Activated T-helper 9 cell treated with anti-CD3 and anti-CD28 coated beads, Interleukin-2, amount 50 U/mL, for 16 hours (primary cell): Measurements from ENCODE around the gene C5orf47.
"Not testable (repeated sequence)": the region's sequence is repeated elsewhere in the genome, so short reads cannot be mapped to it uniquely, and the experiment has no call there.

Source experiments
- DNase-seq: peaks from one replicate; pipeline ENCODE4 v3.0.0-alpha.2; 2020; ENCODE audit warnings: low read depth

The C5orf47 gene

GRCh38 chr5:173970878-173971650 is 17.9 kb upstream of the C5orf47 start:
- DNase-seq = no peak

DNA sequence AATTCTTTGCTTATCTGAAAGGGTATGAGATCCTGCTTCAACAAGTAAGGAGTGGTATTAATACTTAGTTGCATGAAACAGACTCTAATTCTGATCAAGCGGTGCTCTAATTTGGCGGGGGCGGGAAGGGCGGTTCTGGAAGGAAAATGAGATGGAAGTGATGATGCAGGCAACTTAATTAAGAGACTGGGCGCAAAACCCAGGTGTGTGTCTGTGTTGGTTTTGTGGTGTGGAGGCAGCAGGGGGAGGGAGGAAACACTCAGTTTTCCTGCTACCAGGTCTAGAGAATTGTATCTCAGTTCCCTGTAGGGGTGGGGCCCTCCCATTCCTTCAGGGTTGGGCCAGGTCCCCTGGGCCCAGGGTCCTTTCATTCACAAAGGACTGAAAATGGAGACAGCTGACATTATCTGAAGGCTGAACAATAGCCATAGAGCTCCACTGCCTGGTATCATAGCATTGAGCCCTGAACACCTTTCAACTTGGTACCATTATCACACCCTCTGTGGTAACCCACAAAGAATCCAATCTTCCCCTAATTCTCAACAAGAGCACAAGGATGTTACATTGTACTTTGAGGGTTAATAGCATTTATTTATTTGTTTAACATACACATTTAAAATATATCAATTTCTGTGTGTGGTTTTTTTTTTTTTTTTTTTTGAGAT is 17.2 kb upstream of the C5orf47 start:
- no peak for DNase-seq

DNA sequence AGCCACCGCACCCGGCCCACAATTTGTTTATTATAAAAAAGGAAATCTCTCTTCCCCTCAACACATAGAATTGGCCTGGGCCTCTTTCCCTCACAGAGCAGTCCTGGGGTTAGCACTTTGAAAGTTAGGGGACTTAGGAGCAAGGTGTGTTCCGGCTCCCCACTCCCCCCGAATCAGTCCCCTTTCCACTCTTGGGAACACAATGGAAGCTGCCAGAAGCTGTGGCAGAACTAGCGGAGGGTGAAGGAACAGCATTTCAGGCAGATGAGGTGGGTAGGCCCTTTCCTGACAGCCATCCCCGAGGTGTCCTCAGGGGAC is 16.4 kb upstream of the C5orf47 start:
- DNase-seq = no peak

DNA sequence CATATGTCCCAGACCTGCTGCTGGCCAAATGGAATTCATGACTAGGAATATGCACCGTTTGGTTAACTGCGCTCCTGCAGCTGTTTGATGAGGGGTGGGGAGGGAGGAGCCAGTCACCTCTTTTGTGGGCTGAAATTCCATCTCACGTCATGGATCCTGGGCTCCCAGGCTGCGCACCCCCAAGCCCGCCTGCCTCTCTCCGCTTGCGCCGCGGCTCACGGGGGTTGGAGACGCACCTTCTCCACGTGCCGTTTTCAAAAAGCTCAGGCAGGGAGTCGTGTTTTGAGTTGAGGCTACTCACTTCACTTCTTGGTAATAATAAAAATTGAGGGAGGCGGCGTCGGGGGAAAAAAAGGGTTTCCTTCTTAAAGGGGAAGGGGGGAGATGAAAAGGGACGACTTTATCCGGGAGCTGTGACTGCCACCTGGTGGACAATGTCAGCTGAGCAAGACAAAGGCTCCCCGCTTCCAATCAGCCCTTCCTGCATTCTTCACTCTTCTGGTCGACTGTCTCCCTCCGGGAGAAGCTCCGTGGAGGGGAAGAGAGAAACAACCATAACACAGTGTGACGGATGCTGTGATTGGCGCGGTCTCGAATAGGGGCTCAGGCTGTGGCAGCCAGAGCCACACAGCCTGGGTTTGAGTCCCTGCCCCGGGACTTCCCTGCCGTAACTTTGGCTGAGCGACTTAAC is 15.9 kb upstream of the C5orf47 start:
- peak; percentile 57 for DNase-seq

DNA sequence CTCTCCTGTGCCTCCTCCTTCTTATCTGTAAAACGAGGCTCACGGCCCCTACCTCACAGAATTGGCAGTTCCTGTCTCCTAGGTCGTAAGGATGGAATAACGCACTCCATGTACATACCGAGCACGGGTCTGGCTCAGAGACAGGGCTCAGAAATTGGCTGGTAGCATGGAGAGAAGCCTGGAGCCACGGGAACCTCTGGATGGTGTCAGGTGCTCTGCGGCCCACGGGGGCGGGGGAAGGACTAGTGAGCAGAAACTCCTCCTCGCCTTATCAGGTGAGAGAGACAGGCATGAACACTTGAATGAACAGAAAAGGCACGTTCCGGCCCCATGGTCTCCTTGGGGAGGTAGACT is 15.4 kb upstream of the C5orf47 start:
- no peak for DNase-seq

GRCh38 chr5:173974688-173975239 is 14.2 kb upstream of the C5orf47 start:
- no peak for DNase-seq

- no peak for DNase-seq
Measured at GRCh38 chr5:173981185-173981761, 7.7 kb upstream of the C5orf47 start.

DNA sequence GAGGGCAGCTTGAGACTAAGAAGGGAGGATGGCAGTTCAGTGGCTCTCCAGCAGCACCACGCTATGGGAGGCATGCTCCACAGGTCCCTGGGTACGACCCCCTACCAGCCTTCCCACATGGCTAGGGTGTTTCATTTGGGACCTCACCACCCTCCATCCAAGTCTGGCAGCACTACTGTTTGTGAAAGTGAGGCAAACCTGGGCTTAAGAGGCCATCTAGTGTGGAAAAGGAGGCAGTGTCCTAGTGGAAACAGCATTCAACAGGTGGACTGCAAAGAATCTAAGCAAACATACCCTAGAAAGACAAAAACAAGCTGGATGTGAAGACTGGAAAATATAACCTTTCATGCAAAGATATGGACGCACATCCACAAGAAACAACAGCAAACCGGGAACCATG is 4.8 kb upstream of the C5orf47 start:
- no peak for DNase-seq

DNA sequence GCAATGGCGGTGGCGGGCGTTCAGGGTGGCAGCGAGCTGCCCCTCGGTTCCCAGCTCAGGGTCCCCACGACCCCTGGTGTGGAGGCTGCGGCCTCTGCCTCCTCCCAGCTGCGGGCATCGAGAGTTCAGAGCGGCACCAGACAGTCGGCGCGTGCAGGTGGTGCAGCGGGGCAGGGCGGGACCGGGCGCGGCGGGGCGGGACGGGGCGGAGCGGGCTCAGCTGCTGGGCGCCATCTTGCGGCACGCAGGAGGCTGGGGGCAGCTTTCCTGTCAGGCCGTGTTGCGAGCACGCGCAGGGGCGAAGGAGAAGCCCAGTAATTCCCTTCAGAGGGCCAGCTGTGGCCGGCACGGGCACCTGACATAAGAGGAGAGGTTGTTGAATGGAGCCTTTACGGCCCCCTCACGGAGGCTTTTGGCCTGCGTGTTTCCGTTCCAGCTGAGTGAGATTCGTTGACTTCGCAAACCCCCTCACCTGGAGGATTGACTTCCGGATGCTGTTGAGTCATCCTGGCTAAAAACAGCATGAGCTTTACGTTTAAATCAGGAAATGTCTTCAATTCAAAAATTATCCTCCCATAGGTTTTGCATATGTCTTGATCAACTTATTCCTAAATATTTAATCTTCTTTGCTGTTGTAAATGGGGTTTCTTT is 587 bp downstream of the C5orf47 start:
- no peak for DNase-seq

DNA sequence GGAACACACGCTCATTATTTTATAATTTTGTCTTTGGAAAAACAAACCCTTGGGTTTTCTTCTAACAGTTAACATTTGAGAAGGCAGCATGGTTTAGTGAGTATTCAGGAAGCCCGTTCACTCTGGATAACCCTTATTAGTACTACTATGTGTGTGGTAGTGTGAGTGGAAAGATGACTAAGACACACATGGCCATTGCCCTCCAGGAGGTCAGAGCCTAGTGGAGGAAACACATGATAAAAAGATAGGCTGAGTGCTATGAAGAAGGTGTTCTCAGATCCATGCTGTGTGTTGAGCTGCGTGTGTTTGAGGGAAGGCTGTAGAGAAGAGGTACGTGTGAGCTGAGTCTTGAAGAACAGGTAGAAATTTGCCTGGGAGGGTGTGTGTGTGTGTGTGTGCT is 8.4 kb downstream of the C5orf47 start:
- no peak for DNase-seq

DNA sequence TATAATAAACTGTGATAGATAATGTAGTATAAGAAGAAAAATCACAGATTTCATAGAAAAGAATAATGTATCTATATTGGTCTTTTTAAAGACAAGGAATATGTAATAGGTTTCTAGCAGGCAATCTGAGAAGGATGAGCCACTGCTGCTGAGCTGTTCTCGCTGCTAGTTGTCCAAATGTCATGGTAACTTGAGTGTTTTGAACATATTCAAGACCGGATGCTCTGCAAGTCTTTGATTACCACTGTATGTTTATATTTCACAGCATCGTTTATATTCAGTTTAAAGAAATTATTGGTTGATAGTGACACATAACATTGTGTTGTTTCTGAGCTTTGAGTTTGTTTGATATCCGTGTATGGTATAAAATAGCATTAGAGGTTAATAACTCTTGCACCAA is 9.6 kb downstream of the C5orf47 start:
- DNase-seq = no peak

DNA sequence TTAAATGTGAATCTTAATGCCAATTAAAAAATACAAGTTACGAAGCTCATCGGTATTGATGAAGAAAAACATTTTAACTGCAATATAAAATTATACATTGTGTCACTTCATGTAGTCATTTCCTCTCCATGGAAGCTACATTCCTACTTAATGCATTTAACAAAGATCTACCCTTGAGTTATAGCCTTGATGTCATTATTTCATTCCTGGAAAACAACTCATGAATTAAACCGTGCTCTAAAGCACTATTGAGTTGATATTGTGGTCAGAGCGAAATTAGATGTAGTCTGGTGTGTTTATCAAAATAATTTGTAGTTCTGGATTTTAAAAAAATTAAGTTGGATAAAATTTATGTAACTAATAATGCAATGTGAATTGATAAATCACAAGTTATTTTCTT is 11.1 kb downstream of the C5orf47 start:
- DNase-seq = no peak

DNA sequence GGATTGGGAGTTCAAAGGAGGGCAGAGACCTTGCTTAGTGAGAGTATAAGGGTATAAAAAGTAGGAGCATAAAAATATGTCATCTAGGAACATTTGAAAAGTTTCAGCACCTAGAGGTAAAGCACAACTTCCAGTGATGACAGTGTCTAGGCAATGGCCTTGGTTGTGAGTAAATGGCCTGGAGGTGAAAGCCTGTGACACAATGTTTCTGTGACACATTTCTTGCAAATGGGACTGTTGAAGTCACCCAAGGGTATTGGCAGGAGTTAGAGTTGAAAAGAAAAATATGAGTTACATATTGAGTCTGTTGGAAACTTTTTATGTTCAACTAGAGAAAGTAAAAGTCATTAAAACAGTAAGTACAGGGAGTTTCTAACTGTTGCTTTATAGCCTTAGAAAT is 14.8 kb downstream of the C5orf47 start:
- DNase-seq = no peak

DNA sequence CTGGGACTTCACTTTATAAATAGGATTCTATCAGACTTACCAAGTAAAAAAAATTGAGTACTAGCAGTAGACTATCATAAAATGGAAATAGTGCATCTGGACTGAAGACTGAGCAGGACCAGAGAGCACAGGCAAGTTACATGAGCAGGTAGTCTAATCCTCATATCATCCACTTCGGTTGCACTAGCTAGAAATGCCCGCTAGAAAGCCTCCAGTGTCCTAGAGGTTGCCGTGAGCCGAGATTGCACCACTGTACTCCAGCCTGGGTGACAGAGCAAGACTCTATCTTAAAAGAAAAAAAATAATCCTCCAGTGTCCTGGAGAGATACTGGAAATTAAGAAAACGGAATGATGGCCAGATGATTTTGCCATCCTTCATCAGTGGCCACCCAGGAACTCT is 20.0 kb downstream of the C5orf47 start:
- DNase-seq = no peak

DNA sequence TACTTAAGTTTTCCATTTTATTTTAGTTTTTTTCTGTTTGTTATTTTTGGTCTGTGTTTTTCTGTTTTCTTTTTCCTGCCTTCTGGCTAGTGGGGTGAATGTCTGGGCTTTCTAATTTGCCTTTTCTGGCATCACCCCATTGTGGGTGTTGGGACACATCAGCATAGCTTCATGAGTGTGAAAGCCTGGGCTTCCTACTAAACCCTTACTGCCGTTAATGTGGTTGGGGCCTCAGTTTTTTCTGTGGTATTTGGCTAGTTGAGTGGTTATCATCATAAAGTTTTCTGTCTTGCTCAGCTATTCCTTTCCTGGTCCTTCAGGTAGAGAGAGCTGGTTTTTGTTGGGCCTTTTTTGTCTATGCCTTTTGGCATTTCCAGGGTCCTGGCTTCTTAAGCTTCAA is 21.4 kb downstream of the C5orf47 start:
- no peak for DNase-seq

DNA sequence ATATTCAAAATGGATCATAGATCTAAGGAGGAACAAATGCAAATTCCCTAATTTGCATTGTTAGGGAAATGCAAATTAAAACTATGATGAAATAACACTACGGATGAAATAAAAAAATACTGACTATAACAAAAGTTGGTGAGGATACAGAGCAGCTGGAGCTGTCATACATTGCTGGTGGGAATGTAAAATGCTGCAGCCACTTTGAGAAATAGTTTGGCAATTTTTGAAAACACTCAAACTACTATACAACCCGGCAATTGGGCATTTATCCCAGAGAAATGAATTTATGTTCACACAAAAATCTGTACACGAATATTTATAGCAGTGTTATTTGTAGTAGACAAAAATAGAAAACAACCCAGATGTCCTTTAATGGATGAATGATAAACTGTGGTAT is 22.5 kb downstream of the C5orf47 start:
- no peak for DNase-seq

DNA sequence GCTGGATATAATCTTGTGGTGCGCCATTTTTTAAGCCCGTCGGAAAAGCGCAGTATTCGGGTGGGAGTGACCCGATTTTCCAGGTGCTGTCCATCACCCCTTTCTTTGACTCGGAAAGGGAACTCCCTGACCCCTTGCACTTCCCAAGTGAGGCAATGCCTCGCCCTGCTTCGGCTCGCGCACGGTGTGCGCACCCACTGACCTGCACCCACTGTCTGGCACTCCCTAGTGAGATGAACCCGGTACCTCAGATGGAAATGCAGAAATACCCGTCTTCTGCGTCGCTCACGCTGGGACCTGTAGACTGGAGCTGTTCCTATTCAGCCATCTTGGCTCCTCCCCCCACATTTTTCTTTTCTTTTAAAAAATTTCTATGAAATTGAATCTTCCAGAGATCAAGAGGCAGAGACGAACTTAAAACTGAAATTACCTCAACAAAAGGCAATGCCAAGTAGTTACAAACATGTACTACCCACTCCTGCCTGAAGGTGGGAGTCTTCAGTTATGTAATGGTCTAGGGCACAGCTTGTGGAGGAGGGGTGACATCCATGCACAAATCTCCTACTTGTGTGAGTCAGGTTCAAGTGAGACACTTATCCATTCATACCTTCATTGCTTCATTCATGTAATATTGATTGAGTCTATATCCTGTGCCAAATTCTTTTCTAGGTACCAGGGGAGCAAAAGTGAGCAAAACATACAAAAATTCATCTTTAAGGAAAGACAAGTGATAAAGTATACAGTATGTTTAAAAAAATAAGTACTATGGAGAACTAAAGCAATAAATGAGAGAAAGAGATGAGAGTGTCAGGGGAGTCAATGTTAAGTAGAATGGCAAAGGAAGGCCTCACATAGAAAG is 31.3 kb downstream of the C5orf47 start:
- not testable (repeated sequence) for DNase-seq

GRCh38 chr5:174020928-174021304 is 31.9 kb downstream of the C5orf47 start:
- no peak for DNase-seq

- no peak for DNase-seq
Measured at GRCh38 chr5:174022384-174023095, 33.6 kb downstream of the C5orf47 start.

DNA sequence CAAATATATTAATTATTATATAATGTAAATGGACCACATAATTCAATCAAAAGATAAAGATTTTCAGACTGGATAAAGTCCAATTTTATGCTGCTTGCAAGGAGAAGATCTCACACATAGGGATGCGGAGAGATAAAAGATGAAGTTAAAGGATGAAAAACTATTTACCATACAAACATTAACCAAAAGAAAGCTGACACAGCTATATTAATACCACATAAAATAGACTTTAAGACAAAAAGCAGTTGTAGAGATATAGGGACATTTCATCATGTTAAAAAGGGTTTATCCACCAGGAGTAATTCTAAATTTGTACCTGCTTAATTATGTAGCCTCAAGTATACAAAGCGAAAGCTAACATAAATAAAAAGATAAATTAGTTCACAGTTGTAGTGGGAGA is 41.3 kb downstream of the C5orf47 start:
- DNase-seq = no peak
